Activated CD8-positive, alpha-beta memory T cell treated with anti-CD3 and anti-CD28 coated beads, Interleukin-2, amount 50 U/mL, for 48 hours (primary cell): ENCODE results near the gene HACD1.

Experiments used
- DNase-seq: peaks from one replicate; pipeline ENCODE4 v3.0.0-alpha.2; 2020

The HACD1 gene

DNA sequence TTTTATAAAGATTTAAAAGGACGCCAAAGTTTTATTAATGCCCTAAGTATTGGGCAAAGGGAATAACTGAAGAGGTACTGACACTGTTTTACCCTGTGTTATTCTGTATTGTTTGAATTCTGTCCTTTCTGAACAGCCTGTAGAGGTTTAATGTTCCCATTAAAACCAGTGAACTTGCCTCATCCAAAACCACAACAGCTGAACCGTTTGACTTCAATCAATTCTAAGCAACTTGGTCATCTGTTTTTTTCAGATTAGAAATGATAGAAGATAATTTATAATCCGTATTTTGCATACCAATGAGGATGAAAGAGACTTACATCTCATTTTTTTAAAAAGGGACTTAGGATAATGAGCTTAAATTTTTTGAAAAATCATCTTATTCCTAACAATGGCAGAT, 40.4 kb downstream of the HACD1 start:
- DNase-seq = no peak

DNA sequence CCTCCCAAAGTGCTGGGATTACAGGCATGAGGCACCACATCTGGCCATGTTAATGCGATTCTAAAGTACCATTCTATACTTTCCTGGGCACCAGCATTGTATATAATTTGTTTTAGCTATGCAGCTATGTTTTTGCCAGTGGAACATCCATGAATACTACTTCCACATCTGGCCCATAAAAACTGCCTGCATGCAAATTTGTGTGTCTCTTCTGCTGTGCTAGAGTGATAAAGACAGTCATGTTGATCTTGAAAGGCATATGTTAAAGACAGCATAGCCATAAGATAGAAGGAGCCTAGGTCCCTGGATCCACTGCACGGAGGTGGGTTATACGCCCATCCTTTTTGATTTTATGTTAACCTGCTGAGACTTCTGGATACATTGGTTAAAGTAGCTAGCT, 52.3 kb downstream of the HACD1 start:
- no peak for DNase-seq

DNA sequence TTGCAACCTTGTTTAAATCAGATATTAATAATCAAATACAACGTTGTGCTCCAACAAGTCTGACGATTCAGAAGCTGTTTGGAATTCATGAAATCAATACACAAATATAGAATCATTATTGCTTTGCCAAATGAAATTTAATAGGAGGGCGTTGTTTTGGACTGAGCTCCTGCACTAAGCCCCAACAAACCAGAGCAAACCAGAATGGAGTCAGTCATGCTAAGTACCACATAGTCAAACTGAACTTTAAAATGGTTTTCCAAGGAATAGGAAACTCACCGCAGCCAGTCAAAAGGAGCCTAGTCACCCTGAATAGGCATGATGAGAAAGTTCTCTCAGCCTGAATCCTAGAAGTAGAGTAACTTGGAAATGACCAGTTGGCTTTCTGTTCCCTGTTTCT, 53.7 kb downstream of the HACD1 start:
- DNase-seq = no peak

DNA sequence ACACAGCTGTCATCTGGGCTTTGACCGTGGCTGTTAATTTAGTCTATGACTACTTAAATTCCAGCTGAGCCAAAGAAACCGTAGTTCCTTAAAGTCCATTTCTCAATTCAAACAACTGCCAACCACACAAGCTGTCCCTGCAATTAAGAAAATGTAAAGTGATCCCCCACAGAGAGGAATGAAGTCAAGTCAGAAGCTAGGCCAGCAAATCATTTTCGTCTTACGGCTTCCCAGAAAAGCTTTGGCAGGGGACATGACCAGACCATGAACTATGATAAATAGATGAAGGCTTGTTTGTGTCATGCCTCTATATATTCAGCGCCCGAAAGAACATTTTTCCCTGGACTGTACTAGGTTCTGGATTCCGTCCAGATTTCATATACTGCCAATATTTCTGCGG, 54.6 kb downstream of the HACD1 start:
- no peak for DNase-seq

DNA sequence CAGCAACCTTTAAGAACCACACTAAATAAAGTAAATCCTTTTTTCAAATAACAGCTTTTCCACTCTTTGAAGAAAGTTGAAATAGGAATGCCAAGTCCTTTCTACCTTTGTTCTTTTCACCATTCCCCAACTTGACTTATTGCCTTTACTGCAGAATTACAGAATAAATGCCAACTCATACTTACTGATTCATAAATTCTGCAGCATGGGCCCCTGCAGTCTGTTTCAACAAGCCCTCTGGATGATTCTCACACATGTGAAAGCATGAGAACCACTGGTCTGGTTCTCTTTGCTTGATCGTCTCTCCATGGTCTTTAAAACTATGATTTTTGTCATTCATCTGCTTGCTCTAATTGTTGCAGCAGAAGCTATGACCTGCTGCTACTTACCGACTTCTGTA, 56.1 kb downstream of the HACD1 start:
- DNase-seq = no peak

DNA sequence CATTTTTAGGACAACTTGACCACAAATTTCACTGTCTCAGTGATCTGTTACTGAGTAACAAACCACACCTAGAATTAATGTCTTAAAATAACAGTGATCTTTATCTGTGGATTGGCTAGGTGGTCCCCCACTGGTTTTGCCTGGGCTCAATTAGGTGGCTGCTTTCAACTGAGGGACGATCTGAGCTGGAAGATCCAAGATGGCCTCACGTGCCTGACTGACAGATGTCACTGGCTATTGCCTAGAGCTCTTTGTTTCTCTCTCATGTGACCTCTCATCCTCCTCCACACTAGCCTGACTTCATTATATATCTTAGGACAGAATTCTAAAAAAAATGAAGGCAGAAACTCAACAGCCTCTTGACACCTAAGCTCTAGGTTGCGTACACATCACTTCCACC, 59.7 kb downstream of the HACD1 start:
- DNase-seq = no peak

DNA sequence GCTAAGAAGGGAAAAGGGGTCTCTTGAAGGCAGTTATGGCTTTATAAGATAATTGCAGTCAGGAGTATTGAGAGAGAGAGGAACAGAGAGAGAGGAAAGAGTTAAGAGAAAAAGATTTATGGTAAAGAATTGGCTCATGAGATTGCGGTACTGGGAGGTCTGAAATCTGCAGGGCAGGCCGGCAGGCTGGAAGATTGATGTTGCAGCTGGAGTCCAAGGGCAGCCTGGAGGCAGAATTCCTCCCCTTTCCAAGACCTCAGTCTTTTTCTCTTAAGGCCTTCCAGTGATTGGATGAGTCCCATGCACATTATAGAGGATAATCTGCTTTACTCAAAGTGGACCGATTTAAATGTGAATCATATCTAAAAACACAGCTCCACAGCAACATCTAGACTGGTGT, 68.4 kb downstream of the HACD1 start:
- DNase-seq = no peak

DNA sequence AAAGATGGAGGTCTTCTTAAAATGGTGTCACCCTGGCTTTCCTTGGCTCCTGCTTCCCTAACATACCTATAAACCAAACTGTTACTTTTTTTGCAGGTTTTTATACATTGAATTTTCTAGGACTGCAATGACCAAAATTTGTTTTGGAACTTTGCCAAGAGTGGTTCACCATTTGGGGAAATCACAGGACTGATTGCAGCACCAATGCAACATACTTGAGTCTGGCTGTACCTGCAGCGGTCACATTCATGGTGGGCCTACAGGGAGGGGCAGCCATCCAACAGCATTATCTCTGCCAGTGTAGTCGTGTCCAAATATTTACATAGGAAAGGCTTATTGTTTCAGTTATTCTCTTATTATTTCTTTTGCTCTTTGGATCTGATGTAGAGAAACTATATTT, 69.0 kb downstream of the HACD1 start:
- no peak for DNase-seq

DNA sequence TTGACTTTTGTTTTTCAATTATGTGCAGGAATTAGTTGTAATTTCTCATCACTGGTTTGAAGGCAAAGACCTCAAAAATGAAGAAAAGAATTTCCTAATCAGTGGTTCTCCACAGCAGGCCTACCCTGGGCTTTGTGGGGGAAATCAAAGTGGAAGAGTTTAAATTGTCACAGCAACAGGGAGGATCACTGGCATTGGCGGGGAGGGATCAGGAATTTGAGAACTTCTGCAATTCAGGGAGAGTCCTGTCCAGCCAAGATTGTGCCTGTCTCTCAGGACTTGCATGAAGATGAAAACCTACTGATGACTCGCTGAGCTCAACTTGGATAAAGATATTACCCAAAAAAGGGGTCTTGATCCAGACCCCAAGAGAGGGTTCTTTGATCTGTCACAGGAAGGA, 70.1 kb downstream of the HACD1 start:
- no peak for DNase-seq

DNA sequence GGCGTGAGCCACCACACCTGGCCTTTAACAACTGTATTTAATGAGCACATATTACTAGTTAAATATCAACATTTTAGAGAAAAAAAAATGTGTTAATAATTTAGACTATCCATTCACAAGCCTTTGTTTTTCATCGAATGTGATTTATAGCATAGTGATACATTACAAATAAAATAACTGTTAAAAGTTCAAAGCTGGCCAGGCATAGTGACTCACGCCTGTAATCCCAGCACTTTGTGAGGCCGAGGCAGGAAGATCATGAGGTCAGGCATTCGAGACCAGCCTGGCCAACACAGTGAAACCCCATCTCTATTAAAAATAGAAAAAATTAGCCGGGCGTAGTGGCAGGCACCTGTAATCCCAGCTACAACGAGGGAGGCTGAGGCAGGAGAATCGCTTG, 72.7 kb downstream of the HACD1 start:
- DNase-seq = no peak
